Pons (tissue), 1 donor: Measurements from ENCODE around the gene ZFPM1.
"Not testable (repeated sequence)": the region's sequence is repeated elsewhere in the genome, so short reads cannot be mapped to it uniquely, and the experiment has no call there.

Experiments
- DNase-seq: peaks from one replicate; pipeline ENCODE4 v3.0.0-alpha.2; 2016; ENCODE audit warnings: low spot score

Gene ZFPM1

GRCh38 chr16:88478889-88479792, 26.1 kb downstream of the ZFPM1 start:
- DNase-seq, result no peak

- DNase-seq, result no peak
Observed at GRCh38 chr16:88479793-88480760, 27.0 kb downstream of the ZFPM1 start.

- no peak for DNase-seq
Observed at GRCh38 chr16:88480829-88481228, 27.7 kb downstream of the ZFPM1 start.

- DNase-seq, result no peak
Observed at GRCh38 chr16:88481851-88482250, 28.8 kb downstream of the ZFPM1 start.

- no peak for DNase-seq
Observed at GRCh38 chr16:88482630-88483391, 29.7 kb downstream of the ZFPM1 start.

- no peak for DNase-seq
Observed at GRCh38 chr16:88483392-88483641, 30.2 kb downstream of the ZFPM1 start.

GRCh38 chr16:88484505-88485365, 31.7 kb downstream of the ZFPM1 start:
- DNase-seq, result no peak

GRCh38 chr16:88485366-88485741, 32.3 kb downstream of the ZFPM1 start:
- DNase-seq, result not testable (repeated sequence)

GRCh38 chr16:88486398-88487123, 33.5 kb downstream of the ZFPM1 start:
- DNase-seq, result no peak

- DNase-seq, result no peak
Observed at GRCh38 chr16:88487124-88487432, 34.0 kb downstream of the ZFPM1 start.

- DNase-seq, result no peak
Observed at GRCh38 chr16:88487920-88488851, 35.1 kb downstream of the ZFPM1 start.

- DNase-seq, result no peak
Observed at GRCh38 chr16:88489163-88489741, 36.2 kb downstream of the ZFPM1 start.

- DNase-seq, result no peak
Observed at GRCh38 chr16:88491001-88491559, 38.0 kb downstream of the ZFPM1 start.

- no peak for DNase-seq
Observed at GRCh38 chr16:88491560-88492310, 38.7 kb downstream of the ZFPM1 start.

GRCh38 chr16:88493879-88494278, 40.8 kb downstream of the ZFPM1 start:
- DNase-seq, result no peak

GRCh38 chr16:88494335-88495154, 41.5 kb downstream of the ZFPM1 start:
- DNase-seq, result no peak

- DNase-seq, result no peak
Observed at GRCh38 chr16:88495268-88495772, 42.2 kb downstream of the ZFPM1 start.
